Measurements from ENCODE around the gene BLOC1S6. TPM values are rescaled to one million over a fixed set of nuclear protein-coding genes. Genes with fewer than 3 reads are reported as not detected.

The BLOC1S6 gene
- total RNA-seq, 1 donor from 2014 or later: 64.6 TPM

GRCh38 chr15:45573961-45574629 lies 13.1 kb upstream of the BLOC1S6 start:
- peaks cover 6% of the 10 kb centered on the region for H3K27me3 Mint-ChIP-seq (ENCODE audit: insufficient read depth, low read depth)
- Histone ChIP-seq H3K4me1 (peaks cover 3% of the 10 kb centered on the region), H3K9me3 (ENCODE audit: low read depth) (no peaks in the 10 kb centered on the region), H3K4me2 (peak overlapping the region; percentile 69), H3K27ac (no peak overlapping the region), H4K20me1 (ENCODE audit: low read depth) (no peaks in the 10 kb centered on the region), H3K4me3 (peak overlapping the region; percentile 30), H3K27me3 (peaks cover 37% of the 10 kb centered on the region), H3K79me2 (ENCODE audit: low read depth) (no peaks in the 10 kb centered on the region), H2AFZ (replicated peaks) (peak overlapping the region; percentile 98), H3F3A (ENCODE audit: low read depth) (no peaks in the 10 kb centered on the region), H3K36me3 (no peaks in the 10 kb centered on the region), H3K9ac (no peak overlapping the region)
- no peak overlapping the region for H3K4me3 Mint-ChIP-seq
- H3K27ac Mint-ChIP-seq: no peak overlapping the region
- TF ChIP-seq CTCF (IDR thresholded peaks at IDR 0.05) (peak; percentile 67), EZH2phosphoT487 (IDR thresholded peaks at IDR 0.05) (no peak)
- no peaks in the 10 kb centered on the region for H3K9me3 Mint-ChIP-seq
- DNase-seq (ENCODE audit: low spot score): peak; percentile 81
- no peaks in the 10 kb centered on the region for H3K4me1 Mint-ChIP-seq
- no peaks in the 10 kb centered on the region for H3K36me3 Mint-ChIP-seq

- no peak overlapping the region for H3K27ac Mint-ChIP-seq
- H3K4me3 Mint-ChIP-seq: no peak overlapping the region
Observed at GRCh38 chr15:45581919-45582318, 5.3 kb upstream of the BLOC1S6 start.

GRCh38 chr15:45583731-45584639 lies 3.2 kb upstream of the BLOC1S6 start:
- Mint-ChIP-seq H3K27ac (peak overlapping the region; percentile 63), H3K4me1 (peaks cover 21% of the 10 kb centered on the region), H3K4me3 (peak overlapping the region; percentile 35), H3K27me3 (ENCODE audit: insufficient read depth, low read depth) (peaks cover 3% of the 10 kb centered on the region), H3K36me3 (peaks cover 3% of the 10 kb centered on the region), H3K9me3 (no peaks in the 10 kb centered on the region)
- H3K79me2 ChIP-seq (ENCODE audit: low read depth): peaks cover 34% of the 10 kb centered on the region
- H3K4me3 ChIP-seq: no peak overlapping the region
- DNase-seq (ENCODE audit: low spot score): no peak
- H3K27me3 ChIP-seq: no peaks in the 10 kb centered on the region
- no peak overlapping the region for H3K9ac ChIP-seq
- H3K4me1 ChIP-seq: peaks cover 15% of the 10 kb centered on the region
- no peak for TF ChIP-seq CTCF (IDR thresholded peaks at IDR 0.05)
- no peak for TF ChIP-seq EZH2phosphoT487 (IDR thresholded peaks at IDR 0.05)
- no peak for TF ChIP-seq EZH2 (IDR thresholded peaks at IDR 0.05)
- no peaks in the 10 kb centered on the region for H3K36me3 ChIP-seq
- H4K20me1 ChIP-seq (ENCODE audit: low read depth): no peaks in the 10 kb centered on the region
- no peak overlapping the region for H3K4me2 ChIP-seq
- no peak overlapping the region for H3K27ac ChIP-seq
- H3K9me3 ChIP-seq (ENCODE audit: low read depth): no peaks in the 10 kb centered on the region
- H2AFZ ChIP-seq (replicated peaks): no peak overlapping the region
- peaks cover 17% of the 10 kb centered on the region for H3F3A ChIP-seq (ENCODE audit: low read depth)

More at GRCh38 chr15:45581919-45582318, 5.3 kb upstream of the BLOC1S6 start:
- H3K4me1 ChIP-seq: peaks cover 7% of the 10 kb centered on the region
- TF ChIP-seq CTCF (IDR thresholded peaks at IDR 0.05) (no peak), EZH2 (IDR thresholded peaks at IDR 0.05) (no peak), EZH2phosphoT487 (IDR thresholded peaks at IDR 0.05) (no peak)
- H3K4me1 Mint-ChIP-seq: peaks cover 11% of the 10 kb centered on the region
- peaks cover 5% of the 10 kb centered on the region for H3K27me3 Mint-ChIP-seq (ENCODE audit: insufficient read depth, low read depth)
- H3K4me2 ChIP-seq: no peak overlapping the region
- H3K9ac ChIP-seq: no peak overlapping the region
- no peak overlapping the region for H3K27ac ChIP-seq
- peaks cover 1% of the 10 kb centered on the region for H3K36me3 Mint-ChIP-seq
- no peaks in the 10 kb centered on the region for H3K27me3 ChIP-seq
- no peaks in the 10 kb centered on the region for H4K20me1 ChIP-seq (ENCODE audit: low read depth)
- H3K9me3 Mint-ChIP-seq: no peaks in the 10 kb centered on the region
- no peaks in the 10 kb centered on the region for H3K36me3 ChIP-seq
- no peak overlapping the region for H3K4me3 ChIP-seq
- H2AFZ ChIP-seq (replicated peaks): no peak overlapping the region
- no peak for DNase-seq (ENCODE audit: low spot score)
- H3F3A ChIP-seq (ENCODE audit: low read depth): peaks cover 7% of the 10 kb centered on the region
- H3K79me2 ChIP-seq (ENCODE audit: low read depth): peaks cover 19% of the 10 kb centered on the region
- H3K9me3 ChIP-seq (ENCODE audit: low read depth): no peaks in the 10 kb centered on the region

All from neural progenitor cell (in vitro differentiated cells).